OCI-LY1 (cell line): Measurements from ENCODE around the gene SIGLEC6.

Source experiments
- EZH2 ChIP-seq: fragments of 200-600 bp; sonication (generic), shearing (Covaris generic); IDR thresholded peaks from 2 replicates; pipeline ENCODE4 v1.8.0; 2017; ENCODE audit warnings: borderline replicate concordance, mixed run types, mild to moderate bottlenecking, antibody characterized with exemption, low read length, moderate library complexity, mixed read lengths
- TF ChIP-seq, protein P1 (sequence below): fragments of 200-600 bp; sonication (generic), shearing (Covaris generic); IDR thresholded peaks from 2 replicates; pipeline ENCODE4 v1.5.1; 2017; ENCODE audit warnings: mild to moderate bottlenecking, antibody characterized with exemption, low read length, moderate library complexity, mixed read lengths

- TF ChIP-seq, protein P1, sequence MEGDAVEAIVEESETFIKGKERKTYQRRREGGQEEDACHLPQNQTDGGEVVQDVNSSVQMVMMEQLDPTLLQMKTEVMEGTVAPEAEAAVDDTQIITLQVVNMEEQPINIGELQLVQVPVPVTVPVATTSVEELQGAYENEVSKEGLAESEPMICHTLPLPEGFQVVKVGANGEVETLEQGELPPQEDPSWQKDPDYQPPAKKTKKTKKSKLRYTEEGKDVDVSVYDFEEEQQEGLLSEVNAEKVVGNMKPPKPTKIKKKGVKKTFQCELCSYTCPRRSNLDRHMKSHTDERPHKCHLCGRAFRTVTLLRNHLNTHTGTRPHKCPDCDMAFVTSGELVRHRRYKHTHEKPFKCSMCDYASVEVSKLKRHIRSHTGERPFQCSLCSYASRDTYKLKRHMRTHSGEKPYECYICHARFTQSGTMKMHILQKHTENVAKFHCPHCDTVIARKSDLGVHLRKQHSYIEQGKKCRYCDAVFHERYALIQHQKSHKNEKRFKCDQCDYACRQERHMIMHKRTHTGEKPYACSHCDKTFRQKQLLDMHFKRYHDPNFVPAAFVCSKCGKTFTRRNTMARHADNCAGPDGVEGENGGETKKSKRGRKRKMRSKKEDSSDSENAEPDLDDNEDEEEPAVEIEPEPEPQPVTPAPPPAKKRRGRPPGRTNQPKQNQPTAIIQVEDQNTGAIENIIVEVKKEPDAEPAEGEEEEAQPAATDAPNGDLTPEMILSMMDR, result no peak
- no peak for TF ChIP-seq EZH2
These were observed 21.7 kb upstream of the SIGLEC6 start for GRCh38 chr19:51552996-51553725.
